OCI-LY1 (cell line): ENCODE measurements around the gene GALNT17.

Experiments used
- H2AFZ ChIP-seq: fragments of 200-600 bp; sonication (generic), shearing (Covaris generic); 2 replicates; pipeline ENCODE4 v1.6.0; 2014; ENCODE audit warnings: antibody characterized with exemption, mild to moderate bottlenecking, low read length
- H3F3A ChIP-seq: fragments of 200-600 bp; sonication (generic), shearing (Covaris generic); 2 replicates; pipeline ENCODE4 v1.6.0; 2014; ENCODE audit warnings: mild to moderate bottlenecking, antibody characterized with exemption, low read length, moderate library complexity; ENCODE audit not compliant: insufficient read depth
- H3K27ac ChIP-seq: fragments of 200-600 bp; sonication (generic); 2 replicates; pipeline ENCODE4 v1.5.1; 2014; ENCODE audit warnings: low read length, mixed run types, mild to moderate bottlenecking, low read depth; ENCODE audit not compliant: poor library complexity, severe bottlenecking
- H3K27me3 ChIP-seq: fragments of 200-600 bp; sonication (generic); 2 replicates; pipeline ENCODE4 v1.6.0; 2014; ENCODE audit warnings: antibody characterized with exemption, mild to moderate bottlenecking, low read length, moderate library complexity; ENCODE audit not compliant: insufficient read depth
- H3K36me3 ChIP-seq: fragments of 200-600 bp; sonication (generic); 2 replicates; pipeline ENCODE4 v1.6.1; 2014; ENCODE audit warnings: mild to moderate bottlenecking, antibody characterized with exemption, low read length, moderate library complexity, mixed read lengths; ENCODE audit not compliant: insufficient read depth
- H3K4me1 ChIP-seq: fragments of 200-600 bp; sonication (generic); 2 replicates; pipeline ENCODE4 v1.5.1; 2014; ENCODE audit warnings: mild to moderate bottlenecking, low read length, moderate library complexity; ENCODE audit not compliant: insufficient read depth, severe bottlenecking
- H3K4me2 ChIP-seq: fragments of 200-600 bp; sonication (generic), shearing (Covaris generic); 2 replicates; pipeline ENCODE4 v1.6.1; 2014; ENCODE audit warnings: low read length
- H3K4me3 ChIP-seq: fragments of 200-600 bp; sonication (generic); 2 replicates; pipeline ENCODE4 v1.5.1; 2014; ENCODE audit warnings: low read length, low read depth, mild to moderate bottlenecking, mixed read lengths; ENCODE audit not compliant: poor library complexity, severe bottlenecking
- H3K79me2 ChIP-seq: fragments of 200-600 bp; shearing (Covaris generic); 2 replicates; pipeline ENCODE4 v1.6.1; 2016; ENCODE audit warnings: mixed run types, low read length, mixed read lengths; ENCODE audit not compliant: insufficient read depth
- H3K9ac ChIP-seq: fragments of 200-600 bp; sonication (generic), shearing (Covaris generic); 2 replicates; pipeline ENCODE4 v1.6.1; 2014; ENCODE audit warnings: mild to moderate bottlenecking, low read length, mixed read lengths
- H3K9me2 ChIP-seq: fragments of 200-600 bp; sonication (generic), shearing (Covaris generic); 2 replicates; pipeline ENCODE4 v1.6.1; 2014; ENCODE audit warnings: low read depth, mild to moderate bottlenecking, low read length, mixed read lengths
- H3K9me3 ChIP-seq: fragments of 200-600 bp; shearing (Covaris generic); 2 replicates; pipeline ENCODE4 v1.6.1; 2014; ENCODE audit warnings: low read length, mixed read lengths
- H4K20me1 ChIP-seq: fragments of 200-600 bp; sonication (generic), shearing (Covaris generic); 2 replicates; pipeline ENCODE4 v1.6.0; 2016; ENCODE audit warnings: mild to moderate bottlenecking, low read length; ENCODE audit not compliant: insufficient read depth
- CTCF ChIP-seq: fragments of 200-600 bp; sonication (generic), shearing (Covaris generic); IDR thresholded peaks from 2 replicates; pipeline ENCODE4 v1.5.1; 2017; ENCODE audit warnings: mild to moderate bottlenecking, antibody characterized with exemption, low read length, moderate library complexity, mixed read lengths
- EZH2 ChIP-seq: fragments of 200-600 bp; sonication (generic), shearing (Covaris generic); IDR thresholded peaks from 2 replicates; pipeline ENCODE4 v1.8.0; 2017; ENCODE audit warnings: borderline replicate concordance, mixed run types, mild to moderate bottlenecking, antibody characterized with exemption, low read length, moderate library complexity, mixed read lengths

Gene GALNT17

GRCh38 chr7:71419546-71420337 is 287.8 kb downstream of the GALNT17 start:
- Histone ChIP-seq H2AFZ (no peak overlapping the region), H3K9ac (no peak overlapping the region), H3K27ac (no peak overlapping the region), H3K36me3 (no peaks in the 10 kb centered on the region), H3K4me3 (no peak overlapping the region), H3K79me2 (no peaks in the 10 kb centered on the region), H3K9me3 (no peaks in the 10 kb centered on the region), H3K4me1 (no peaks in the 10 kb centered on the region), H3K4me2 (no peak overlapping the region), H3F3A (no peaks in the 10 kb centered on the region), H3K9me2 (no peaks in the 10 kb centered on the region), H3K27me3 (no peaks in the 10 kb centered on the region), H4K20me1 (no peaks in the 10 kb centered on the region)
- no peak for TF ChIP-seq EZH2
- TF ChIP-seq CTCF, result no peak

DNA sequence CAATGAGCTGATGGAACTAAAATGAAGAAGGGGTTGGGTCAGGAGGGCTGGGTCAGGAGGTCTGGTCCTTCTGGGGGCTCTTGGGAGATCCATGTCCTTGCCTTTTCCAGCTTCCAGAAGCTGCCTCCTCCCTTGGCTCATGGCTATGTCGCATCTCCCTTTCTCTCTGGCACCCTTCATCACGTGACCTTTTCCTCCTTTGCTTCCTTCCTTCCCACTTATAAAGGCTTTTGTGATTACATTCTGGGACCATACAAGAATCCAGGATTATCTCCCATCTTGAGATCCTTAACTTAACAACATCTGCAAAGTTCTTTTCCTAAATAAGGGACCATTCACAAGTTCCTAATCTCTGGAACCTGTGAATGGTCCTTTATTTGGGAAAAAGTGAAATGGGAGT is 290.2 kb downstream of the GALNT17 start:
- no peaks in the 10 kb centered on the region for H3F3A ChIP-seq
- H3K9me2 ChIP-seq, result no peaks in the 10 kb centered on the region
- no peaks in the 10 kb centered on the region for H3K79me2 ChIP-seq
- TF ChIP-seq CTCF, result no peak
- TF ChIP-seq EZH2, result no peak
- H3K36me3 ChIP-seq, result no peaks in the 10 kb centered on the region
- H3K4me3 ChIP-seq, result no peak overlapping the region
- no peaks in the 10 kb centered on the region; the same call in 1 of the 2 replicates for H3K27me3 ChIP-seq
- H3K9me3 ChIP-seq, result no peaks in the 10 kb centered on the region
- no peaks in the 10 kb centered on the region for H3K4me1 ChIP-seq
- H3K27ac ChIP-seq, result no peak overlapping the region
- no peak overlapping the region for H3K9ac ChIP-seq
- H4K20me1 ChIP-seq, result no peaks in the 10 kb centered on the region
- H3K4me2 ChIP-seq, result no peak overlapping the region
- H2AFZ ChIP-seq, result no peak overlapping the region

DNA sequence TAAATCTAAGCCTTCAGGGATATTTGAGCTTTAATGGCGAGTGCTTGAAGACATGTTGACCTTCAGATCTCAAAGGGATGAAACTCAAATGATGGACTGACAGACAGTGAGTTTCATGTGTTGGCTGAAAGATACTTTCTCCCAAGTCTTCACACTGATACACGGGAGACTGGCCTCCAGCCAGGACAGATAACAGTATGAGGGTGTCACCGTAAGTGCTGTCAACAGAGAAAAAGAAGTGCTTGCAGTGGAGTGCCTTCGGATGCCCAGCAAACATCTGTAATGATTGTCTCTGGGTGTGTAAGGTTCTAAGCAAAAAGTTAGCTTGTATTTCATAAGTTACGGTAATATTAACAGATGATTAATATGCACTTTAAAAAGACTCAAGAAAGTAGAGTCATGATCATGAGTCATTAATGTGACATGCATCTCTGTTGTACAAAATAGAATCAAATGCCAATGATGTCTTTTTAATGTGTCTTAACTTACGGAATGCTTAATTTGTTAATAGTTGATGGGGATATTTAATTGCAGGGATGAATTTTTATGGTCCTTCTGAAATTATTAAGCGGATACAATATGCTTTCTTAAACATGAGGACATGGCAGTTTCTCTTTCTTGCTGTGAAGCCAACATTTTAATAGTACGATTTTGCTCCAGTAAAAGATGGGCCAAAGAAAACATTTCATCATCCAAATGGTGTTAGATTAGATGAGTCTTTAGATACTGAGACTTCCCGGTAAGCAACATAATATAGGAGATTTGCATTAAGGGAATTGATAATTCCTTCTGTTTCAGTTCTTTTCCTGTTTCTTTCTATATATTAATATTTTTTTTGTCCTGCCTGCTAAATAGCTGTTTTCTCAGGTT is 292.5 kb downstream of the GALNT17 start:
- Histone ChIP-seq H3K36me3 (no peaks in the 10 kb centered on the region), H2AFZ (no peak overlapping the region), H3K9me3 (no peaks in the 10 kb centered on the region), H3K27me3 (no peaks in the 10 kb centered on the region; the same call in 1 of the 2 replicates), H3K4me3 (no peak overlapping the region), H3K4me1 (no peaks in the 10 kb centered on the region), H3F3A (no peaks in the 10 kb centered on the region), H3K9ac (no peak overlapping the region), H3K9me2 (no peaks in the 10 kb centered on the region), H3K27ac (no peak overlapping the region), H3K4me2 (no peak overlapping the region), H4K20me1 (no peaks in the 10 kb centered on the region), H3K79me2 (no peaks in the 10 kb centered on the region)
- TF ChIP-seq EZH2, result no peak
